ACC112 (cell line): ENCODE results near the gene AUTS2.

Experiments
- H2AFZ ChIP-seq: fragments of 200-600 bp; sonication (generic); one replicate; pipeline ENCODE4 v1.6.0; 2017; ENCODE audit warnings: antibody characterized with exemption, low read length; ENCODE audit not compliant: unreplicated experiment
- H3K27ac ChIP-seq: fragments of 200-600 bp; sonication (generic); 2 replicates; pipeline ENCODE4 v1.5.1; 2014; ENCODE audit warnings: low read depth, mild to moderate bottlenecking, antibody characterized with exemption, low read length, moderate library complexity
- H3K27me3 ChIP-seq: fragments of 200-600 bp; sonication (generic); 2 replicates; pipeline ENCODE4 v1.6.1; 2014; ENCODE audit warnings: mild to moderate bottlenecking, antibody characterized with exemption, low read length, moderate library complexity, mixed read lengths; ENCODE audit not compliant: insufficient read depth
- H3K36me3 ChIP-seq: fragments of 200-600 bp; sonication (generic); 2 replicates; pipeline ENCODE4 v1.6.1; 2016; ENCODE audit warnings: mild to moderate bottlenecking, antibody characterized with exemption, low read length, moderate library complexity, mixed read lengths; ENCODE audit not compliant: insufficient read depth
- H3K4me1 ChIP-seq: fragments of 200-600 bp; sonication (generic); one replicate; pipeline ENCODE4 v1.6.1; 2016; ENCODE audit warnings: low read length, mixed read lengths; ENCODE audit not compliant: insufficient read depth, unreplicated experiment, control insufficient read depth
- H3K4me3 ChIP-seq: fragments of 200-600 bp; sonication (generic); 2 replicates; pipeline ENCODE4 v1.5.1; 2014; ENCODE audit warnings: mild to moderate bottlenecking, low read depth, low read length
- H3K79me2 ChIP-seq: fragments of 200-600 bp; sonication (generic); one replicate; pipeline ENCODE4 v1.6.0; 2016; ENCODE audit warnings: low read length; ENCODE audit not compliant: control insufficient read depth, unreplicated experiment, insufficient read depth

Gene AUTS2

GRCh38 chr7:69989551-69989950 lies 391.3 kb downstream of the AUTS2 start:
- H3K36me3 ChIP-seq = no peaks in the 10 kb centered on the region
- H3K79me2 ChIP-seq = no peaks in the 10 kb centered on the region
- H3K27me3 ChIP-seq = no peaks in the 10 kb centered on the region
- no peak overlapping the region for H3K27ac ChIP-seq
- H3K4me3 ChIP-seq = no peak overlapping the region
- H3K4me1 ChIP-seq = no peaks in the 10 kb centered on the region
- no peak overlapping the region for H2AFZ ChIP-seq

GRCh38 chr7:69992938-69993337 lies 394.7 kb downstream of the AUTS2 start:
- Histone ChIP-seq H3K36me3 (no peaks in the 10 kb centered on the region), H3K4me1 (no peaks in the 10 kb centered on the region), H3K27me3 (no peaks in the 10 kb centered on the region), H2AFZ (no peak overlapping the region), H3K27ac (no peak overlapping the region), H3K4me3 (no peak overlapping the region), H3K79me2 (no peaks in the 10 kb centered on the region)

- H3K79me2 ChIP-seq = no peaks in the 10 kb centered on the region
- H3K4me1 ChIP-seq = no peaks in the 10 kb centered on the region
- no peaks in the 10 kb centered on the region for H3K27me3 ChIP-seq
- H3K36me3 ChIP-seq = no peaks in the 10 kb centered on the region
- H3K4me3 ChIP-seq = no peak overlapping the region
- H2AFZ ChIP-seq = no peak overlapping the region
- no peak overlapping the region for H3K27ac ChIP-seq
Observed at GRCh38 chr7:69994218-69994617, 395.9 kb downstream of the AUTS2 start.

GRCh38 chr7:69994886-69995542 lies 396.7 kb downstream of the AUTS2 start:
- Histone ChIP-seq H3K36me3 (no peaks in the 10 kb centered on the region), H3K4me3 (no peak overlapping the region), H3K27me3 (no peaks in the 10 kb centered on the region), H3K27ac (no peak overlapping the region), H3K4me1 (no peaks in the 10 kb centered on the region), H3K79me2 (no peaks in the 10 kb centered on the region), H2AFZ (no peak overlapping the region)

GRCh38 chr7:69996121-69996520 lies 397.8 kb downstream of the AUTS2 start:
- Histone ChIP-seq H2AFZ (no peak overlapping the region), H3K79me2 (no peaks in the 10 kb centered on the region), H3K4me1 (no peaks in the 10 kb centered on the region), H3K27ac (no peak overlapping the region), H3K36me3 (no peaks in the 10 kb centered on the region), H3K27me3 (no peaks in the 10 kb centered on the region), H3K4me3 (no peak overlapping the region)

- Histone ChIP-seq H3K79me2 (no peaks in the 10 kb centered on the region), H3K27me3 (no peaks in the 10 kb centered on the region), H2AFZ (no peak overlapping the region), H3K36me3 (no peaks in the 10 kb centered on the region), H3K27ac (no peak overlapping the region), H3K4me1 (no peaks in the 10 kb centered on the region), H3K4me3 (no peak overlapping the region)
Observed at GRCh38 chr7:70000737-70001348, 402.6 kb downstream of the AUTS2 start.

- Histone ChIP-seq H3K27ac (no peak overlapping the region), H3K4me3 (no peak overlapping the region), H3K27me3 (no peaks in the 10 kb centered on the region), H3K36me3 (no peaks in the 10 kb centered on the region), H3K4me1 (no peaks in the 10 kb centered on the region), H2AFZ (no peak overlapping the region), H3K79me2 (no peaks in the 10 kb centered on the region)
Observed at GRCh38 chr7:70005480-70005879, 407.2 kb downstream of the AUTS2 start.

- H3K27me3 ChIP-seq = no peaks in the 10 kb centered on the region
- no peak overlapping the region for H2AFZ ChIP-seq
- no peaks in the 10 kb centered on the region for H3K79me2 ChIP-seq
- H3K27ac ChIP-seq = no peak overlapping the region
- H3K4me1 ChIP-seq = no peaks in the 10 kb centered on the region
- no peaks in the 10 kb centered on the region for H3K36me3 ChIP-seq
- no peak overlapping the region for H3K4me3 ChIP-seq
Observed at GRCh38 chr7:70005891-70006260, 407.6 kb downstream of the AUTS2 start.

GRCh38 chr7:70006261-70006920 lies 408.1 kb downstream of the AUTS2 start:
- Histone ChIP-seq H2AFZ (no peak overlapping the region), H3K4me3 (no peak overlapping the region), H3K27ac (no peak overlapping the region)

GRCh38 chr7:70008466-70008865 lies 410.2 kb downstream of the AUTS2 start:
- Histone ChIP-seq H2AFZ (no peak overlapping the region), H3K4me3 (no peak overlapping the region), H3K27ac (no peak overlapping the region), H3K4me1 (no peaks in the 10 kb centered on the region), H3K27me3 (no peaks in the 10 kb centered on the region), H3K36me3 (no peaks in the 10 kb centered on the region), H3K79me2 (no peaks in the 10 kb centered on the region)

More at GRCh38 chr7:70006261-70006920, 408.1 kb downstream of the AUTS2 start:
- Histone ChIP-seq H3K36me3 (no peaks in the 10 kb centered on the region), H3K4me1 (no peaks in the 10 kb centered on the region), H3K79me2 (no peaks in the 10 kb centered on the region), H3K27me3 (no peaks in the 10 kb centered on the region)
